ENCODE data around the gene LRRC74B. TPM values are rescaled to one million over a fixed set of nuclear protein-coding genes. Genes with fewer than 3 reads are reported as not detected.
"Not testable (repeated sequence)": the region's sequence is repeated elsewhere in the genome, so short reads cannot be mapped to it uniquely, and the experiment has no call there.

LRRC74B gene
- total RNA-seq, 1 experiment from 2014 or later = not detected

- no peak for DNase-seq (ENCODE audit: low read depth)
- in situ Hi-C loops (cut with HindIII; ENCODE audit: low pct_unique_long_range_greater_than_20kb, low sequenced_read_pairs) = no loop called here
Measured at GRCh38 chr22:21029486-21030025, 16.2 kb upstream of the LRRC74B start.

- in situ Hi-C loops (cut with HindIII; ENCODE audit: low pct_unique_long_range_greater_than_20kb, low sequenced_read_pairs) = no loop called here
- no peak for DNase-seq (ENCODE audit: low read depth)
Measured at GRCh38 chr22:21030032-21030431, 15.7 kb upstream of the LRRC74B start.

- no peak for DNase-seq (ENCODE audit: low read depth)
- in situ Hi-C loops (cut with HindIII; ENCODE audit: low pct_unique_long_range_greater_than_20kb, low sequenced_read_pairs) = no loop called here
Measured at GRCh38 chr22:21030621-21031544, 14.9 kb upstream of the LRRC74B start.

GRCh38 chr22:21031545-21032036, 14.2 kb upstream of the LRRC74B start:
- no peak for DNase-seq (ENCODE audit: low read depth)
- in situ Hi-C loops (cut with HindIII; ENCODE audit: low pct_unique_long_range_greater_than_20kb, low sequenced_read_pairs) = no loop called here

GRCh38 chr22:21032037-21032867, 13.5 kb upstream of the LRRC74B start, which contains the start of gene SLC7A4:
Gene SLC7A4, minus strand, starts transcription at chr22:21032561. Its CDS starts 749 bp downstream, at chr22:21031812.
- in situ Hi-C loops (cut with HindIII; ENCODE audit: low pct_unique_long_range_greater_than_20kb, low sequenced_read_pairs) = no loop called here

GRCh38 chr22:21032868-21033688, 12.7 kb upstream of the LRRC74B start:
- in situ Hi-C loops (cut with HindIII; ENCODE audit: low pct_unique_long_range_greater_than_20kb, low sequenced_read_pairs) = no loop called here
- DNase-seq (ENCODE audit: low read depth) = no peak

More at GRCh38 chr22:21032037-21032867, 13.5 kb upstream of the LRRC74B start, which contains the start of gene SLC7A4:
- no peak for DNase-seq (ENCODE audit: low read depth)

GRCh38 chr22:21033895-21034294, 11.9 kb upstream of the LRRC74B start:
- in situ Hi-C loops (cut with HindIII; ENCODE audit: low pct_unique_long_range_greater_than_20kb, low sequenced_read_pairs) = no loop called here
- DNase-seq (ENCODE audit: low read depth) = no peak

GRCh38 chr22:21034989-21035388, 10.8 kb upstream of the LRRC74B start:
- in situ Hi-C loops (cut with HindIII; ENCODE audit: low pct_unique_long_range_greater_than_20kb, low sequenced_read_pairs) = no loop called here
- no peak for DNase-seq (ENCODE audit: low read depth)

GRCh38 chr22:21038405-21038804, 7.3 kb upstream of the LRRC74B start:
- DNase-seq (ENCODE audit: low read depth) = no peak
- in situ Hi-C loops (cut with HindIII; ENCODE audit: low pct_unique_long_range_greater_than_20kb, low sequenced_read_pairs) = no loop called here

- in situ Hi-C loops (cut with HindIII; ENCODE audit: low pct_unique_long_range_greater_than_20kb, low sequenced_read_pairs) = not testable (repeated sequence)
Measured at GRCh38 chr22:21039158-21039557, 6.6 kb upstream of the LRRC74B start.

GRCh38 chr22:21041937-21042336, 3.8 kb upstream of the LRRC74B start:
- no peak for DNase-seq (ENCODE audit: low read depth)
- in situ Hi-C loops (cut with HindIII; ENCODE audit: low pct_unique_long_range_greater_than_20kb, low sequenced_read_pairs) = no loop called here

More at GRCh38 chr22:21039158-21039557, 6.6 kb upstream of the LRRC74B start:
- DNase-seq (ENCODE audit: low read depth) = not testable (repeated sequence)

GRCh38 chr22:21042978-21043859, 2.5 kb upstream of the LRRC74B start:
- in situ Hi-C loops (cut with HindIII; ENCODE audit: low pct_unique_long_range_greater_than_20kb, low sequenced_read_pairs) = no loop called here
- DNase-seq (ENCODE audit: low read depth) = no peak

- DNase-seq (ENCODE audit: low read depth) = no peak
- in situ Hi-C loops (cut with HindIII; ENCODE audit: low pct_unique_long_range_greater_than_20kb, low sequenced_read_pairs) = no loop called here
Measured at GRCh38 chr22:21043860-21044535, 1.7 kb upstream of the LRRC74B start.

GRCh38 chr22:21044931-21045584, 688 bp upstream of the LRRC74B start:
- DNase-seq (ENCODE audit: low read depth) = no peak
- in situ Hi-C loops (cut with HindIII; ENCODE audit: low pct_unique_long_range_greater_than_20kb, low sequenced_read_pairs) = no loop called here

GRCh38 chr22:21047035-21047661, 1.4 kb downstream of the LRRC74B start:
- in situ Hi-C loops (cut with HindIII; ENCODE audit: low pct_unique_long_range_greater_than_20kb, low sequenced_read_pairs) = no loop called here
- no peak for DNase-seq (ENCODE audit: low read depth)

All from Caki2 (cell line).